ENCODE measurements around the gene MINDY1. TPM values are rescaled to one million over a fixed set of nuclear protein-coding genes. Genes with fewer than 3 reads are reported as not detected.

MINDY1 gene
- polyA plus RNA-seq, 1 donor from 2014 or later = 16.1 TPM

DNA sequence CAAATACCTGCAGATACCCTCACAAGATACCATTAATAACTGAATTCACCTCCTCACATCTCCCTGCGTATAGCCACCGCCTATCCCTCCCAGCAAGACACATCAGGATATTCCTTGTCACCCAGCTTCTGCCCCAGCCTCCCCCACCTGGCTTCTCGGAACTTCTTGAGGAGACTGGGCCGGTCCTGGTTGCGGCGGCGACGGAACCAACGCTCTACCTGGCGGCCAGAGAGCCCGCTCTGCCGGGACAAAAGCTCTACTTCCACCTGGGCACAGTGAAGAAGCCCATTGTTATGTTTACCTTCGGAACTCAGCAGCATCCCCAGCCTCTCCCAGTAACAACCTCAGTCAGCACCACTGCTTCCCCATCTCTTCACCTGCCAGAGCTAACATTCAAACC, 38.8 kb downstream of the MINDY1 start:
- H3K9me3 ChIP-seq (ENCODE audit: low read length) = no peaks in the 10 kb centered on the region
- no peak overlapping the region for H3K4me2 ChIP-seq (ENCODE audit: low read length)
- H3K27ac ChIP-seq (ENCODE audit: low read length) = no peak overlapping the region
- no peak overlapping the region for H3K9ac ChIP-seq (ENCODE audit: low read length)
- peaks cover 32% of the 10 kb centered on the region for H3K79me2 ChIP-seq (replicated peaks; ENCODE audit: insufficient read depth, low read length)
- no peak overlapping the region for H3K4me3 ChIP-seq (ENCODE audit: low read length)
- no peak overlapping the region for H2AFZ ChIP-seq (ENCODE audit: low read depth, low read length)
- H3F3A ChIP-seq (ENCODE audit: insufficient read depth, low read length, poor library complexity, severe bottlenecking) = no peaks in the 10 kb centered on the region
- H3K36me3 ChIP-seq (ENCODE audit: insufficient read depth, low read length) = peaks cover 18% of the 10 kb centered on the region
- TF ChIP-seq SMC3 (conservative IDR thresholded peaks at IDR 0.05; ENCODE audit: poor library complexity) (no peak), EP300 (conservative IDR thresholded peaks at IDR 0.05; ENCODE audit: poor library complexity, severe bottlenecking) (no peak), EZH2 (IDR thresholded peaks at IDR 0.05; ENCODE audit: borderline replicate concordance, insufficient read depth, low read length, poor library complexity, severe bottlenecking) (no peak), MXI1 (conservative IDR thresholded peaks at IDR 0.05; ENCODE audit: poor library complexity, severe bottlenecking) (no peak), CTCF (IDR thresholded peaks at IDR 0.05; ENCODE audit: poor library complexity, severe bottlenecking) (no peak), POLR2AphosphoS5 (IDR thresholded peaks at IDR 0.05) (no peak), RAD21 (conservative IDR thresholded peaks at IDR 0.05) (no peak), TAF1 (IDR thresholded peaks at IDR 0.05; ENCODE audit: low read depth) (no peak)
- TF ChIP-seq, protein P1, sequence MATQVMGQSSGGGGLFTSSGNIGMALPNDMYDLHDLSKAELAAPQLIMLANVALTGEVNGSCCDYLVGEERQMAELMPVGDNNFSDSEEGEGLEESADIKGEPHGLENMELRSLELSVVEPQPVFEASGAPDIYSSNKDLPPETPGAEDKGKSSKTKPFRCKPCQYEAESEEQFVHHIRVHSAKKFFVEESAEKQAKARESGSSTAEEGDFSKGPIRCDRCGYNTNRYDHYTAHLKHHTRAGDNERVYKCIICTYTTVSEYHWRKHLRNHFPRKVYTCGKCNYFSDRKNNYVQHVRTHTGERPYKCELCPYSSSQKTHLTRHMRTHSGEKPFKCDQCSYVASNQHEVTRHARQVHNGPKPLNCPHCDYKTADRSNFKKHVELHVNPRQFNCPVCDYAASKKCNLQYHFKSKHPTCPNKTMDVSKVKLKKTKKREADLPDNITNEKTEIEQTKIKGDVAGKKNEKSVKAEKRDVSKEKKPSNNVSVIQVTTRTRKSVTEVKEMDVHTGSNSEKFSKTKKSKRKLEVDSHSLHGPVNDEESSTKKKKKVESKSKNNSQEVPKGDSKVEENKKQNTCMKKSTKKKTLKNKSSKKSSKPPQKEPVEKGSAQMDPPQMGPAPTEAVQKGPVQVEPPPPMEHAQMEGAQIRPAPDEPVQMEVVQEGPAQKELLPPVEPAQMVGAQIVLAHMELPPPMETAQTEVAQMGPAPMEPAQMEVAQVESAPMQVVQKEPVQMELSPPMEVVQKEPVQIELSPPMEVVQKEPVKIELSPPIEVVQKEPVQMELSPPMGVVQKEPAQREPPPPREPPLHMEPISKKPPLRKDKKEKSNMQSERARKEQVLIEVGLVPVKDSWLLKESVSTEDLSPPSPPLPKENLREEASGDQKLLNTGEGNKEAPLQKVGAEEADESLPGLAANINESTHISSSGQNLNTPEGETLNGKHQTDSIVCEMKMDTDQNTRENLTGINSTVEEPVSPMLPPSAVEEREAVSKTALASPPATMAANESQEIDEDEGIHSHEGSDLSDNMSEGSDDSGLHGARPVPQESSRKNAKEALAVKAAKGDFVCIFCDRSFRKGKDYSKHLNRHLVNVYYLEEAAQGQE (IDR thresholded peaks at IDR 0.05; ENCODE audit: borderline replicate concordance) = no peak
- H3K27me3 ChIP-seq (ENCODE audit: insufficient read depth, low read depth, low read length) = no peaks in the 10 kb centered on the region
- H4K20me1 ChIP-seq (ENCODE audit: insufficient read depth) = no peaks in the 10 kb centered on the region
- no peaks in the 10 kb centered on the region for H3K9me2 ChIP-seq (ENCODE audit: insufficient read depth, low read length)

GRCh38 chr1:150966011-150966410, 40.7 kb downstream of the MINDY1 start:
- Histone ChIP-seq H3K4me3 (ENCODE audit: low read length) (no peak overlapping the region), H3K79me2 (replicated peaks; ENCODE audit: insufficient read depth, low read length) (peaks cover 12% of the 10 kb centered on the region), H3K27me3 (ENCODE audit: insufficient read depth, low read depth, low read length) (no peaks in the 10 kb centered on the region), H3F3A (ENCODE audit: insufficient read depth, low read length, poor library complexity, severe bottlenecking) (no peaks in the 10 kb centered on the region), H3K27ac (ENCODE audit: low read length) (no peak overlapping the region), H2AFZ (ENCODE audit: low read depth, low read length) (no peak overlapping the region), H4K20me1 (ENCODE audit: insufficient read depth) (no peaks in the 10 kb centered on the region), H3K9me2 (ENCODE audit: insufficient read depth, low read length) (no peaks in the 10 kb centered on the region), H3K4me2 (ENCODE audit: low read length) (no peak overlapping the region), H3K9me3 (ENCODE audit: low read length) (no peaks in the 10 kb centered on the region), H3K9ac (ENCODE audit: low read length) (no peak overlapping the region), H3K36me3 (ENCODE audit: insufficient read depth, low read length) (peaks cover 21% of the 10 kb centered on the region)
- TF ChIP-seq TAF1 (IDR thresholded peaks at IDR 0.05; ENCODE audit: low read depth) = no peak
- no peak for TF ChIP-seq MXI1 (conservative IDR thresholded peaks at IDR 0.05; ENCODE audit: poor library complexity, severe bottlenecking)
- no peak for TF ChIP-seq RAD21 (conservative IDR thresholded peaks at IDR 0.05)
- TF ChIP-seq SMC3 (conservative IDR thresholded peaks at IDR 0.05; ENCODE audit: poor library complexity) = no peak
- TF ChIP-seq, protein P1 (IDR thresholded peaks at IDR 0.05; ENCODE audit: borderline replicate concordance) = no peak
- no peak for TF ChIP-seq CTCF (IDR thresholded peaks at IDR 0.05; ENCODE audit: poor library complexity, severe bottlenecking)
- TF ChIP-seq POLR2AphosphoS5 (IDR thresholded peaks at IDR 0.05) = no peak
- no peak for TF ChIP-seq EP300 (conservative IDR thresholded peaks at IDR 0.05; ENCODE audit: poor library complexity, severe bottlenecking)
- TF ChIP-seq EZH2 (IDR thresholded peaks at IDR 0.05; ENCODE audit: borderline replicate concordance, insufficient read depth, low read length, poor library complexity, severe bottlenecking) = no peak
